ENCODE data around the gene HOXD11. TPM values are rescaled to one million over a fixed set of nuclear protein-coding genes. Genes with fewer than 3 reads are reported as not detected.

HOXD11 gene
- total RNA-seq, 4 donors from 2014 or later, result not detected

DNA sequence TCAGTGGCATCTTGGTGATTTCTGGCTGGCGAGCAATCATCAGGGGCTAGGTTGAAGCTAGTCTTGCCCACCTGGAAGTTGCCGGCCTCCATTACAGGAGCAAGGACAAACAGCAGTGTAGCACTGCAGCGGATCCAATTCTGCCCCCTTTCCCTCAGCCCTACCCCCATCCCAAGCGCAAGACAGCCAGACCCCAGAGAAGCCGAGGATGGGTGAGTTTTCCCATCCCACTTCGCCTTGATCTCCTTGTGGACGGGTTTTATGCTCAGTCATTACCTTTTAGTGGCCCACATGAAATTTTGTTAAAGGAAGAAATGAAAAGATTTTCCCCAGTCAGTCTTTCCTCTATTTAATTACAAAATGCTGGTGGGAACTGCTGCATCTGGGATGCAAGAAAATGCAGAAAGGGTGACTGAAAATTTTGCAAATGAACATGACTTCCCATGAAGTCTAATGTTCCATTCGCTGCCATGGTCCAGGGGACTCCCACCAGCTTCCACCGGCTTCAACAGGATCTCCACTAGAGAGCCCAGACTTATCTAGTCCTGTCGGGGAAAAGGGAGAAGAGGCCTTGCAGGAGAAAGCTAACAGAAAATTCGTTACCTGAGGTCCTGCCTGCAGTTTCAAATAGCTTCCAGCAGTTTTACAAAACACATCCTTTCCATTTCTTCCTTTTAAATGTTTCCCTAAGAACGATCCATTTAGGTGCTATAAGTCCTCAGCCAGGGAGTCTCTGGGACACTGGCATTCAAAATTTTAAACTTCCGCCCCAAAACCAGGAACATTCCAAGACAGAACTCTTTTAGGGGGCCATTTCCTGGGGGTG, 13.5 kb downstream of the HOXD11 start:
- TF ChIP-seq, protein P1, sequence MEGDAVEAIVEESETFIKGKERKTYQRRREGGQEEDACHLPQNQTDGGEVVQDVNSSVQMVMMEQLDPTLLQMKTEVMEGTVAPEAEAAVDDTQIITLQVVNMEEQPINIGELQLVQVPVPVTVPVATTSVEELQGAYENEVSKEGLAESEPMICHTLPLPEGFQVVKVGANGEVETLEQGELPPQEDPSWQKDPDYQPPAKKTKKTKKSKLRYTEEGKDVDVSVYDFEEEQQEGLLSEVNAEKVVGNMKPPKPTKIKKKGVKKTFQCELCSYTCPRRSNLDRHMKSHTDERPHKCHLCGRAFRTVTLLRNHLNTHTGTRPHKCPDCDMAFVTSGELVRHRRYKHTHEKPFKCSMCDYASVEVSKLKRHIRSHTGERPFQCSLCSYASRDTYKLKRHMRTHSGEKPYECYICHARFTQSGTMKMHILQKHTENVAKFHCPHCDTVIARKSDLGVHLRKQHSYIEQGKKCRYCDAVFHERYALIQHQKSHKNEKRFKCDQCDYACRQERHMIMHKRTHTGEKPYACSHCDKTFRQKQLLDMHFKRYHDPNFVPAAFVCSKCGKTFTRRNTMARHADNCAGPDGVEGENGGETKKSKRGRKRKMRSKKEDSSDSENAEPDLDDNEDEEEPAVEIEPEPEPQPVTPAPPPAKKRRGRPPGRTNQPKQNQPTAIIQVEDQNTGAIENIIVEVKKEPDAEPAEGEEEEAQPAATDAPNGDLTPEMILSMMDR (IDR thresholded peaks at IDR 0.05), result no peak
- no peak for TF ChIP-seq POLR2A (IDR thresholded peaks at IDR 0.05)
- no peak for DNase-seq
- intact Hi-C loops (cut with DNase I), result loop anchor here (10.0 kb wide), 2 partner anchors 694 to 1024 kb away; no protein-coding TSS in a partner anchor
- Histone ChIP-seq H3K9me3 (no peaks in the 10 kb centered on the region), H3K36me3 (no peaks in the 10 kb centered on the region), H3K4me1 (peaks cover 0 to 34% (median 4%) of the 10 kb centered on the region in 3 donors), H3K27ac (peak overlapping the region in 1 of 4 donors; percentile 30), H3K27me3 (peaks cover 56 to 100% (median 67%) of the 10 kb centered on the region in 4 donors), H3K4me3 (no peak overlapping the region)
- 24 to 25% methylated on average over 13 of the region's 13 CpGs for WGBS, 2 donors

DNA sequence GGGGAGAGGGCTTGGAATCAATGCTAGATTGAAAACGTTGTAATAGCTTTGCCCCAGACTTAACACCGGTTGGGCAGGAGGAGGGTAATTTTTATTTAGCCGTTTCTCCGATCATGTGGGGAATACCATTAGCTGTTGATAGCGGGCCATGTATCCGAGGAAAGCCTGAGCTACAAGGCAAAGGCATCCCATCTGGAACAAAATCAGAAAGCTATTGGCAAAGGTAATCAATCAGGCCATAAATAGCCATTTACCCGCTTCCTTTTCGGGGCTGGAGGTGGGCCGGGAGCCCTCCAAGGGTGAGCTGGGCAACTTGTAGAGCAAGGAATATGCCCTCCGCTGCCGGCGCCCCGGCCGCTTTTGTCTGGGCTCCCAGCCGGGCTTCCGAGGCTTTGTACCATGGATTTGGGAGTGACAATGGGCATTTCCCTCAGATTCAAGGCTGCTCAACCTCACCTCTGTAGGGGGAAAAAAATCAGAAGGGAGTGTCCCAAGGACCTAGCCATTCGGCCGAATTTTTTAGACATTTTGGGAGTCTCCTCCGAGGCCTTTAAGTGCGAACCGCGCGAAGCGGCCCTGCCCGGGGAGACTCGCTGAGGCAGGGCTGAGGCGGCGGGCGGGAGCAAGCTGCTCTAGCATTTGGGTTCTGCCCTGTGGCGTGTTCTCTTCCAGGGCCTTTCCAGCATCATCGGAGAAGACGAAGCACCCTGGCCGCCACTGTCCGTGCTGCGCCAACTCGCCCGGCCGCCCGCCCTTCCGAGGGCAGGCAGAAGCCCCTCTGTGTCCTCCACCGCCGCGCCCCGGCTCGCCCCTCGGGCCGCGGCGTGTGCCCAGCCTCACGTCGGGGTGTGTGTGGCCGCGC, 14.3 kb downstream of the HOXD11 start:
- Histone ChIP-seq H3K4me1 (peaks cover 0 to 34% (median 4%) of the 10 kb centered on the region in 3 donors), H3K27me3 (peaks cover 48 to 100% (median 66%) of the 10 kb centered on the region in 4 donors), H3K4me3 (peak overlapping the region in 3 of 4 donors; percentile 27 to 59 (median 54)), H3K27ac (peak overlapping the region; percentile 36 to 85 (median 70)), H3K36me3 (no peaks in the 10 kb centered on the region), H3K9me3 (no peaks in the 10 kb centered on the region)
- intact Hi-C loops (cut with DNase I), result loop anchor here (10.0 kb wide), 2 partner anchors 693 to 1023 kb away; no protein-coding TSS in a partner anchor
- 5 to 21% methylated on average over 10 to 22 of the region's 53 CpGs for WGBS, 2 donors
- DNase-seq, result no peak
- TF ChIP-seq, protein P1 (IDR thresholded peaks at IDR 0.05), result no peak
- TF ChIP-seq POLR2A (IDR thresholded peaks at IDR 0.05), result no peak

DNA sequence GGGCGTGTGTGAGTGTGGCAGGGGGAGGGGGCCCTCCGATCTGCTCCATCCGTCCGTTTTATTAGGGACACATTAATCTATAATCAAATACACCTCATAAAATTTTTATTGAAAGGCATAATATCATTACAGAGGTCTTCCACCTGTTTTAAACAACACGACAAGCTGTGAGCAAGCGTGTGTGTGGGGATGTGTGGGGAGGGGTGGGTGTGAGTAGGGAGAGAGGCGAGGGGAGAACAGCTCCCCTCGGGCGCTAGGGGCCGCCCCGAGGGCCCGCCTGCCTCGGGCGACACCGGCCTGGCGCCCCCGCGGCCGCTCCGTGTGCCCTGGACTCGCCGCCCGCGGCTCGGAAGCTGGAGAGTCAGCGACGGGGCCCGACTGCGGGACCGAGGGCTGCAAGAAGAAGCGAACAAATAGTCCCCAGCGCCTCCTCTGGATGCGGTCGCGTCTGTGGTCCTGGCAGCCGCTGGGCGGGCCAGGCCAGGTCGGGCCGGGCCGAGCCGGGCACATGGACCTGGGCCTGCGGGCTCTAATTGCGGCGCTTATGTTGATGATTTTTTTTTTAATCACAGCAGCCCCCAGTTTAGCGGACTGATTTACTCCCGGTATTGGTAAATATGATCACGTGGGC, 15.1 kb downstream of the HOXD11 start:
- H3K4me3 ChIP-seq, result peak overlapping the region; percentile 27 to 59 (median 42)
- intact Hi-C loops (cut with DNase I), result loop anchor here (10.0 kb wide), 2 partner anchors 693 to 1023 kb away; no protein-coding TSS in a partner anchor
- H3K9me3 ChIP-seq, result no peaks in the 10 kb centered on the region
- no peaks in the 10 kb centered on the region for H3K36me3 ChIP-seq
- DNase-seq, result no peak
- TF ChIP-seq, protein P1 (IDR thresholded peaks at IDR 0.05), result no peak
- peak overlapping the region; percentile 36 to 85 (median 70) for H3K27ac ChIP-seq
- H3K27me3 ChIP-seq, result peaks cover 47 to 100% (median 59%) of the 10 kb centered on the region in 4 donors
- peaks cover 0 to 38% (median 4%) of the 10 kb centered on the region in 3 donors for H3K4me1 ChIP-seq
- WGBS, 2 donors, result 0 to 8% methylated on average over 3 to 8 of the region's 47 CpGs

DNA sequence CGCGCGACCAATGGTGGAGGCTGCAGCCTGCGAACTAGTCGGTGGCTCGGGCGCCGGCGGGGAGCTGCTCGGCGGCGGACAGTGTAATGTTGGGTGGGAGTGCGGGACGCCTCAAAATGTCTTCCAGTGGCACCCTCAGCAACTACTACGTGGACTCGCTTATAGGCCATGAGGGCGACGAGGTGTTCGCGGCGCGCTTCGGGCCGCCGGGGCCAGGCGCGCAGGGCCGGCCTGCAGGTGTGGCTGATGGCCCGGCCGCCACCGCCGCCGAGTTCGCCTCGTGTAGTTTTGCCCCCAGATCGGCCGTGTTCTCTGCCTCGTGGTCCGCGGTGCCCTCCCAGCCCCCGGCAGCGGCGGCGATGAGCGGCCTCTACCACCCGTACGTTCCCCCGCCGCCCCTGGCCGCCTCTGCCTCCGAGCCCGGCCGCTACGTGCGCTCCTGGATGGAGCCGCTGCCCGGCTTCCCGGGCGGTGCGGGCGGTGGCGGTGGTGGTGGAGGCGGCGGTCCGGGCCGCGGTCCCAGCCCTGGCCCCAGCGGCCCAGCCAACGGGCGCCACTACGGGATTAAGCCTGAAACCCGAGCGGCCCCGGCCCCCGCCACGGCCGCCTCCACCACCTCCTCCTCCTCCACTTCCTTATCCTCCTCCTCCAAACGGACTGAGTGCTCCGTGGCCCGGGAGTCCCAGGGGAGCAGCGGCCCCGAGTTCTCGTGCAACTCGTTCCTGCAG, 15.8 kb downstream of the HOXD11 start, which contains the start of gene HOXD9:
Gene HOXD9, plus strand, starts transcription at position 37 of the 728 bp plus-strand sequence. Its CDS starts 50 bp downstream, at position 87.
- Histone ChIP-seq H3K4me3 (peak within 1 kb of the TSS; percentile 27 to 59 (median 42)), H3K27ac (peak within 1 kb of the TSS; percentile 36 to 85 (median 70)), H3K36me3 (no peaks in the 10 kb centered on the region), H3K9me3 (no peaks in the 10 kb centered on the region), H3K4me1 (peaks cover 0 to 40% (median 4%) of the 10 kb centered on the region in 3 donors), H3K27me3 (peaks cover 40 to 100% (median 54%) of the 10 kb centered on the region in 4 donors)
- 7% methylated on average over 21 of the region's 84 CpGs; no CpG with 5 or more reads in 1 of the 2 donors for WGBS, 2 donors
- TF ChIP-seq, protein P1 (IDR thresholded peaks at IDR 0.05), result no peak
- peak in 1 of 4 donors; percentile 41 for TF ChIP-seq POLR2A (IDR thresholded peaks at IDR 0.05)
- DNase-seq, result no peak
- intact Hi-C loops (cut with DNase I), result loop anchor here (10.0 kb wide), 2 partner anchors 692 to 1022 kb away; no protein-coding TSS in a partner anchor

Measured in esophagus squamous epithelium (tissue), 5 donors.